Measurements from ENCODE around the gene CD58.

GRCh38 chr1:116501125-116501869 lies 69.5 kb downstream of the CD58 start:
- TF ChIP-seq POLR2AphosphoS5 (IDR thresholded peaks at IDR 0.05; ENCODE audit: low read depth, low read length) (no peak), SIN3A (IDR thresholded peaks at IDR 0.05; ENCODE audit: borderline replicate concordance, insufficient read depth, low read length) (no peak), REST (IDR thresholded peaks at IDR 0.05; ENCODE audit: insufficient read depth in 1 of 2, low read depth in 2 of 2, low read length in 2 of 2) (no peak), TAF1 (IDR thresholded peaks at IDR 0.05; ENCODE audit: borderline replicate concordance, insufficient read depth, low read length) (no peak), FOXP2 (optimal IDR thresholded peaks at IDR 0.05; ENCODE audit: borderline replicate concordance, extremely low read depth, extremely low read length, insufficient read depth) (no peak)
